BLaER1 treated with 17β-estradiol and CSF1 and Interleukin-3, amounts not matched to agents 10 nM and 100 nM (cell line): ENCODE measurements around the gene PTPRJ.
A peak's percentile ranks its signal among the peaks of the same experiment; 100 is the strongest.
"Not testable (repeated sequence)": the region's sequence is repeated elsewhere in the genome, so short reads cannot be mapped to it uniquely, and the experiment has no call there.

Experiments
- H3K27ac ChIP-seq, 11 experiments: shearing (Covaris generic); formaldehyde crosslinking; 2 replicates each; pipeline ENCODE4 v1.8.1; 2022
- H3K27me3 ChIP-seq, 11 experiments: shearing (Covaris generic); formaldehyde crosslinking; 2 replicates each; pipeline ENCODE4 v1.8.1; 2022
- H3K36me3 ChIP-seq, 11 experiments: shearing (Covaris generic); formaldehyde crosslinking; 2 replicates each; pipeline ENCODE4 v1.8.1; 2022
- H3K4me1 ChIP-seq, 10 experiments: shearing (Covaris generic); formaldehyde crosslinking; 2 replicates each; pipeline ENCODE4 v1.8.1; 2022
- H3K4me2 ChIP-seq, 11 experiments: shearing (Covaris generic); formaldehyde crosslinking; 2 replicates each; pipeline ENCODE4 v1.8.1; 2022
- H3K4me3 ChIP-seq, 10 experiments: shearing (Covaris generic); formaldehyde crosslinking; 2 replicates each; pipeline ENCODE4 v1.8.1; 2022
- H3K9ac ChIP-seq, 11 experiments: shearing (Covaris generic); formaldehyde crosslinking; 2 replicates each; pipeline ENCODE4 v1.8.1; 2022
- H3K9me3 ChIP-seq, 11 experiments: shearing (Covaris generic); formaldehyde crosslinking; replicated peaks in 1 of 11; 2 replicates each; pipeline ENCODE4 v1.8.1; 2022
- H4K20me1 ChIP-seq, 11 experiments: shearing (Covaris generic); formaldehyde crosslinking; 2 replicates each; pipeline ENCODE4 v1.8.1; 2022
- Cebpa-rat ChIP-seq, 11 experiments: shearing (Covaris generic); IDR thresholded peaks; 2 replicates each; pipeline ENCODE4 v1.8.1; 2022

The PTPRJ gene

GRCh38 chr11:48018528-48019216 is 38.3 kb downstream of the PTPRJ start:
- H3K4me2 ChIP-seq, result peak overlapping the region in 10 of 11 experiments; percentile 19 to 99 (median 76); a peak in 16 of 22 replicates
- H3K9ac ChIP-seq, result peak overlapping the region in 5 of 11 experiments; percentile 30 to 67 (median 53); a peak in 7 of 22 replicates

GRCh38 chr11:48019217-48019584 is 38.8 kb downstream of the PTPRJ start:
- H3K4me3 ChIP-seq, result peak overlapping the region in 1 of 10 experiments; percentile 25; a peak in 1 of 20 replicates
- peak overlapping the region in 3 of 11 experiments; percentile 53 to 67 (median 60); a peak in 6 of 22 replicates for H3K9ac ChIP-seq
- peaks cover 38 to 100% (median 80%) of the 10 kb centered on the region in 10 experiments for H3K4me1 ChIP-seq
- H3K27ac ChIP-seq, result peak overlapping the region in 6 of 11 experiments; percentile 32 to 88 (median 62); a peak in 11 of 22 replicates
- TF ChIP-seq Cebpa-rat (IDR thresholded peaks at IDR 0.05), result no peak
- H3K9me3 ChIP-seq, result no peaks in the 10 kb centered on the region
- peaks cover under 1 to 100% (median 68%) of the 10 kb centered on the region in 11 experiments; a peak in 20 of 22 replicates for H4K20me1 ChIP-seq
- H3K27me3 ChIP-seq, result no peaks in the 10 kb centered on the region
- peaks cover 0 to 66% (median 6%) of the 10 kb centered on the region in 11 experiments; a peak in 9 of 22 replicates for H3K36me3 ChIP-seq
- peak overlapping the region in 6 of 11 experiments; percentile 64 to 99 (median 92); a peak in 11 of 22 replicates for H3K4me2 ChIP-seq

More at GRCh38 chr11:48018528-48019216, 38.3 kb downstream of the PTPRJ start:
- H3K27ac ChIP-seq, result peak overlapping the region in 6 of 11 experiments; percentile 32 to 88 (median 62); a peak in 11 of 22 replicates
- H3K27me3 ChIP-seq, result no peaks in the 10 kb centered on the region
- H4K20me1 ChIP-seq, result peaks cover 6 to 100% (median 70%) of the 10 kb centered on the region in 11 experiments; a peak in 21 of 22 replicates
- TF ChIP-seq Cebpa-rat (IDR thresholded peaks at IDR 0.05), result no peak
- peak overlapping the region in 3 of 10 experiments; percentile 14 to 25 (median 25); a peak in 2 of 20 replicates for H3K4me3 ChIP-seq
- H3K9me3 ChIP-seq, result no peaks in the 10 kb centered on the region
- H3K36me3 ChIP-seq, result peaks cover 0 to 60% (median 6%) of the 10 kb centered on the region in 11 experiments; a peak in 9 of 22 replicates
- H3K4me1 ChIP-seq, result peaks cover 43 to 100% (median 84%) of the 10 kb centered on the region in 10 experiments

GRCh38 chr11:48019595-48019994 is 39.2 kb downstream of the PTPRJ start:
- H3K9ac ChIP-seq, result peak overlapping the region in 3 of 11 experiments; percentile 53 to 67 (median 60); a peak in 6 of 22 replicates
- no peaks in the 10 kb centered on the region for H3K27me3 ChIP-seq
- H3K9me3 ChIP-seq, result no peaks in the 10 kb centered on the region
- no peak overlapping the region; a peak in 1 of 20 replicates for H3K4me3 ChIP-seq
- peaks cover 34 to 100% (median 76%) of the 10 kb centered on the region in 10 experiments for H3K4me1 ChIP-seq
- H3K4me2 ChIP-seq, result peak overlapping the region in 6 of 11 experiments; percentile 34 to 99 (median 92); a peak in 10 of 22 replicates
- TF ChIP-seq Cebpa-rat (IDR thresholded peaks at IDR 0.05), result no peak
- H3K36me3 ChIP-seq, result peaks cover 0 to 66% (median 6%) of the 10 kb centered on the region in 11 experiments; a peak in 9 of 22 replicates
- H3K27ac ChIP-seq, result peak overlapping the region in 5 of 11 experiments; percentile 40 to 88 (median 70); a peak in 9 of 22 replicates
- H4K20me1 ChIP-seq, result peaks cover 0 to 100% (median 68%) of the 10 kb centered on the region in 11 experiments; a peak in 20 of 22 replicates

GRCh38 chr11:48020092-48020755 is 39.9 kb downstream of the PTPRJ start:
- TF ChIP-seq Cebpa-rat (IDR thresholded peaks at IDR 0.05), result peak in 3 of 11 experiments; percentile 15 to 46 (median 27); a peak in 2 of 22 replicates
- H3K9ac ChIP-seq, result peak overlapping the region in 4 of 11 experiments; percentile 38 to 67 (median 59); a peak in 6 of 22 replicates

GRCh38 chr11:48021201-48021820 is 41.0 kb downstream of the PTPRJ start:
- peak overlapping the region in 4 of 11 experiments; percentile 55 to 88 (median 78); a peak in 8 of 22 replicates for H3K27ac ChIP-seq

More at GRCh38 chr11:48020092-48020755, 39.9 kb downstream of the PTPRJ start:
- peaks cover 0 to 66% (median 6%) of the 10 kb centered on the region in 11 experiments; a peak in 9 of 22 replicates for H3K36me3 ChIP-seq
- H4K20me1 ChIP-seq, result peaks cover 0 to 100% (median 68%) of the 10 kb centered on the region in 11 experiments; a peak in 20 of 22 replicates
- peaks cover 28 to 100% (median 70%) of the 10 kb centered on the region in 10 experiments for H3K4me1 ChIP-seq
- no peaks in the 10 kb centered on the region for H3K27me3 ChIP-seq
- peak overlapping the region in 7 of 11 experiments; percentile 20 to 88 (median 55); a peak in 11 of 22 replicates for H3K27ac ChIP-seq
- H3K4me2 ChIP-seq, result peak overlapping the region in 7 of 11 experiments; percentile 20 to 99 (median 90); a peak in 12 of 22 replicates
- H3K4me3 ChIP-seq, result peak overlapping the region in 2 of 10 experiments; percentile 6 to 24; a peak in 2 of 20 replicates
- H3K9me3 ChIP-seq, result no peaks in the 10 kb centered on the region

GRCh38 chr11:48022445-48022844 is 42.1 kb downstream of the PTPRJ start:
- Histone ChIP-seq H3K9ac (peak overlapping the region in 3 of 11 experiments; percentile 38 to 56 (median 43); a peak in 4 of 22 replicates), H3K4me3 (no peak overlapping the region), H3K36me3 (peaks cover 0 to 84% (median 6%) of the 10 kb centered on the region in 11 experiments; a peak in 10 of 22 replicates), H3K27ac (peak overlapping the region in 4 of 11 experiments; percentile 27 to 88 (median 34); a peak in 7 of 22 replicates), H3K9me3 (no peaks in the 10 kb centered on the region), H3K27me3 (no peaks in the 10 kb centered on the region), H3K4me1 (peaks cover 21 to 100% (median 52%) of the 10 kb centered on the region in 10 experiments), H3K4me2 (peak overlapping the region; percentile 6 to 99 (median 40); a peak in 20 of 22 replicates), H4K20me1 (peaks cover 0 to 100% (median 68%) of the 10 kb centered on the region in 11 experiments; a peak in 19 of 22 replicates)
- TF ChIP-seq Cebpa-rat (IDR thresholded peaks at IDR 0.05), result no peak

More at GRCh38 chr11:48021201-48021820, 41.0 kb downstream of the PTPRJ start:
- peak overlapping the region in 5 of 11 experiments; percentile 56 to 99 (median 95); a peak in 9 of 22 replicates for H3K4me2 ChIP-seq
- H3K4me1 ChIP-seq, result peaks cover 28 to 100% (median 63%) of the 10 kb centered on the region in 10 experiments
- not testable (repeated sequence) for H3K27me3 ChIP-seq, H3K9ac ChIP-seq, H3K9me3 ChIP-seq, H3K4me3 ChIP-seq
- H4K20me1 ChIP-seq, result peaks cover 0 to 100% (median 68%) of the 10 kb centered on the region in 11 experiments; a peak in 20 of 22 replicates
- peaks cover 0 to 74% (median 6%) of the 10 kb centered on the region in 11 experiments; a peak in 10 of 22 replicates for H3K36me3 ChIP-seq

- H3K4me3 ChIP-seq, H3K9me3 ChIP-seq, H3K27ac ChIP-seq, H3K9ac ChIP-seq, H3K27me3 ChIP-seq: not testable (repeated sequence)
- peak overlapping the region in 3 of 11 experiments; percentile 95 to 99 (median 97); a peak in 4 of 22 replicates for H3K4me2 ChIP-seq
- peaks cover 0 to 100% (median 66%) of the 10 kb centered on the region in 11 experiments; a peak in 17 of 22 replicates for H4K20me1 ChIP-seq
- peaks cover 9 to 100% (median 47%) of the 10 kb centered on the region in 10 experiments; a peak in 19 of 20 replicates for H3K4me1 ChIP-seq
- peaks cover 0 to 91% (median 6%) of the 10 kb centered on the region in 11 experiments; a peak in 10 of 22 replicates for H3K36me3 ChIP-seq
Observed at GRCh38 chr11:48023608-48024007, 43.2 kb downstream of the PTPRJ start.
